K562 (cell line): ENCODE data around the gene DCAF6. TPM values are rescaled to one million over a fixed set of nuclear protein-coding genes. Genes with fewer than 3 reads are reported as not detected.

Source experiments
- ATAC-seq: fragments of 200-7000 bp; cut with Tn5 transposase; 3 replicates; pipeline ENCODE4 v1.9.1; 2020; ENCODE audit warnings: moderate library complexity
- BruUV-seq: library from RNA; stranded (reverse); fragments of 400-500 nt; replicated peaks from 2 replicates; lab custom pipeline; 2021; lab: Mats Ljungman, UMichigan
- CTCF ChIA-PET: fragments of 300-600 bp; formaldehyde crosslinking; extraction: SDS; loops from one replicate; lab custom pipeline; 2021; ENCODE audit warnings: low intra/inter-chr PET ratio; lab: Yijun Ruan, JAX
- POLR2A ChIA-PET: fragments of 300-600, 350-650 bp; sonication (Branson Sonifier 250); formaldehyde crosslinking; extraction: SDS; loops from one replicate; lab custom pipeline; 2021; ENCODE audit warnings: antibody characterized with exemption, inconsistent platforms; lab: Yijun Ruan, JAX
- DNase-seq, 4 experiments: peaks; one replicate each; pipeline versions ENCODE4 v3.0.0 to v3.0.0-alpha.2; 2011 to 2018; ENCODE audit warnings: low spot score in 3 of 4, mixed read lengths in 3 of 4; ENCODE audit errors: extremely low read depth in 1 of 4
- FAIRE-seq: peaks from 2 replicates; lab custom pipeline; 2011; peaks lifted over from hg19 to GRCh38; lab: Jason Lieb, UNC
- H2AFZ ChIP-seq: 2 replicates; pipeline ENCODE4 v1.6.0; 2011; ENCODE audit warnings: low read depth, low read length, control low read depth, inconsistent platforms
- H3K27ac ChIP-seq: fragments of 200-600 bp; 3 replicates; pipeline ENCODE4 v1.8.0; 2011; ENCODE audit warnings: low read depth, mild to moderate bottlenecking, control low read depth, inconsistent platforms, low read length, moderate library complexity, mixed read lengths; ENCODE audit errors: extremely low read depth
- H3K27me3 ChIP-seq, 2 experiments: fragments of 300-600 bp in 1 of 2; 2 replicates in 1 of 2; 3 replicates in 1 of 2; pipeline versions ENCODE4 v1.6.0 to v1.8.0; 2011; ENCODE audit warnings: inconsistent platforms in 2 of 2, low read length in 2 of 2, mild to moderate bottlenecking in 1 of 2, mixed read lengths in 1 of 2, moderate library complexity in 1 of 2; ENCODE audit not compliant: control insufficient read depth in 2 of 2, insufficient read depth in 2 of 2
- H3K36me3 ChIP-seq: fragments of 300-600 bp; 3 replicates; pipeline ENCODE4 v1.8.0; 2011; ENCODE audit warnings: mild to moderate bottlenecking, low read length, inconsistent platforms; ENCODE audit not compliant: control insufficient read depth, insufficient read depth
- H3K4me1 ChIP-seq, 2 experiments: fragments of 200-600 bp in 1 of 2; replicated peaks in 1 of 2; 2 replicates in 1 of 2; 3 replicates in 1 of 2; pipeline versions ENCODE4 v1.5.1 to v1.8.0; 2011; ENCODE audit warnings: inconsistent platforms in 2 of 2, low read length in 2 of 2, mild to moderate bottlenecking in 1 of 2, mixed read lengths in 1 of 2, moderate library complexity in 1 of 2; ENCODE audit not compliant: control insufficient read depth in 2 of 2, insufficient read depth in 2 of 2
- H3K4me2 ChIP-seq: 2 replicates; pipeline ENCODE4 v1.6.1; 2011; ENCODE audit warnings: low read length, control low read depth, inconsistent platforms, mixed read lengths; ENCODE audit not compliant: insufficient read depth
- H3K4me3 ChIP-seq: fragments of 200-600 bp; sonication (generic), shearing (Covaris generic); 2 replicates; pipeline ENCODE4 v1.5.1; 2016; ENCODE audit warnings: control low read depth, inconsistent platforms
- H3K79me2 ChIP-seq: fragments of 200-600 bp; 3 replicates; pipeline ENCODE4 v1.8.0; 2011; ENCODE audit warnings: low read length, inconsistent platforms; ENCODE audit not compliant: control insufficient read depth, insufficient read depth
- H3K9ac ChIP-seq, 2 experiments: 2 replicates each; pipeline versions ENCODE4 v1.6.0 to v1.6.1; 2011; ENCODE audit warnings: low read depth in 2 of 2, low read length in 2 of 2, control low read depth in 1 of 2, inconsistent platforms in 1 of 2, mild to moderate bottlenecking in 1 of 2, mixed read lengths in 1 of 2; ENCODE audit not compliant: insufficient read depth in 1 of 2
- H3K9me1 ChIP-seq: one replicate; pipeline ENCODE4 v1.6.0; 2011; ENCODE audit warnings: inconsistent platforms, mild to moderate bottlenecking, low read length, moderate library complexity; ENCODE audit not compliant: control insufficient read depth, insufficient read depth
- H3K9me3 ChIP-seq: replicated peaks from 2 replicates; pipeline ENCODE4 v1.5.1; 2011; ENCODE audit warnings: low read depth, low read length, inconsistent platforms; ENCODE audit not compliant: control insufficient read depth, insufficient read depth
- H4K20me1 ChIP-seq: replicated peaks from 2 replicates; pipeline ENCODE4 v1.6.1; 2011; ENCODE audit warnings: low read length, inconsistent platforms, mixed read lengths; ENCODE audit not compliant: control insufficient read depth, insufficient read depth
- CBFA2T3 ChIP-seq: fragments of 450-650 bp; IDR thresholded peaks from 2 replicates; pipeline ENCODE4 v1.6.1; 2017
- CTCF ChIP-seq, 3 experiments: IDR thresholded peaks in 2 of 3; conservative IDR thresholded peaks in 1 of 3; 2 replicates each; pipeline ENCODE4 v1.5.1; 2011 to 2012; ENCODE audit warnings: low read length in 3 of 3, mild to moderate bottlenecking in 3 of 3, control low read depth in 2 of 3, improper control_type of control experiment in 1 of 3, inconsistent platforms in 1 of 3, low read depth in 1 of 3, mixed read lengths in 1 of 3, moderate library complexity in 1 of 3; ENCODE audit not compliant: insufficient read depth in 2 of 3
- KDM1A ChIP-seq, 2 experiments: fragments of 450-650 bp; IDR thresholded peaks; 2 replicates each; pipeline ENCODE4 v1.6.1; 2016; ENCODE audit warnings: mild to moderate bottlenecking in 2 of 2
- NR3C1 ChIP-seq: sonication (generic); formaldehyde crosslinking; IDR thresholded peaks from 2 replicates; pipeline ENCODE4 v1.8.1; 2022; ENCODE audit warnings: missing genetic modification reagents
- RCOR1 ChIP-seq, 2 experiments: IDR thresholded peaks; 2 replicates each; pipeline ENCODE4 v1.6.1; 2012; ENCODE audit warnings: low read depth in 2 of 2, low read length in 2 of 2, borderline replicate concordance in 1 of 2, improper control_type of control experiment in 1 of 2
- TOE1 ChIP-seq, 2 experiments: fragments of 450-650 bp in 1 of 2; sonication (generic) in 1 of 2; formaldehyde crosslinking in 1 of 2; IDR thresholded peaks; 2 replicates each; pipeline versions ENCODE4 v1.7.1 to v1.8.0; 2016 to 2022; ENCODE audit warnings: borderline replicate concordance in 2 of 2, mild to moderate bottlenecking in 2 of 2, antibody characterized with exemption in 1 of 2, inconsistent platforms in 1 of 2, low read depth in 1 of 2, missing genetic modification reagents in 1 of 2, moderate library complexity in 1 of 2
- WGBS: fragments of 100-300 bp; shearing (Covaris generic); methylation state at CpG from one replicate; pipeline ENCODE4 v1.1.6; 2016; ENCODE audit warnings: low coverage, mixed read lengths; ENCODE audit not compliant: insufficient coverage; ENCODE audit errors: missing lambda C conversion rate; 5-methylcytosine and 5-hydroxymethylcytosine counted together
- in situ Hi-C: fragments of 300-500 bp; cut with MboI; formaldehyde crosslinking; loops from 4 replicates; pipeline ENCODE4 v1.15.0; 2018; ENCODE audit warnings: inconsistent platforms, mixed read lengths
- intact Hi-C: fragments of 100-400 bp; cut with micrococcal nuclease; formaldehyde crosslinking; loops from 2 replicates; pipeline ENCODE4 v1.14.2; 2022
- polyA plus RNA-seq, 8 experiments: library from polyadenylated mRNA; depleted of rRNA in 4 of 8; stranded (reverse) in 5 of 8; unstranded in 3 of 8; fragments of >200 nt; fragmentation: Nextera tagmentation in 2 of 8; fragmentation: Illumina TruSeq in 1 of 8; extraction: Ambion mirVana in 2 of 8; extraction: Trizol in 1 of 8; gene quantifications; 2 replicates each; pipeline versions ENCODE4 v1.2.1 to v1.2.3, GENCODE V29; 2011 to 2014; ENCODE audit warnings: inconsistent platforms in 1 of 8, missing spikeins in 1 of 8
- total RNA-seq, 7 experiments: library from RNA; depleted of rRNA in 6 of 7; stranded (reverse); fragments of >200 nt in 6 of 7; fragmentation: Illumina TruSeq in 2 of 7; extraction: Trizol in 2 of 7; gene quantifications; 2 replicates each; pipeline versions ENCODE4 v1.2.1 to v1.2.3, GENCODE V29; 2011 to 2021; ENCODE audit warnings: low replicate concordance in 1 of 7

The DCAF6 gene
- total and polyA plus RNA-seq, 9 of the 15 experiments (the other 6 are each of a cell fraction or from before 2014, with no cell fraction given), result 19.1 to 102 (median 46.3) TPM

- no peak for TF ChIP-seq TOE1 (IDR thresholded peaks at IDR 0.05; ENCODE audit: borderline replicate concordance)
- TF ChIP-seq TOE1 (CRISPR knock-in tag; IDR thresholded peaks at IDR 0.05; ENCODE audit: borderline replicate concordance, low read depth), result no peak
- TF ChIP-seq, all 486 proteins: peak for 0
Measured at GRCh38 chr1:168097921-168098528, 161.5 kb downstream of the DCAF6 start (continued).

GRCh38 chr1:168098534-168099320 is 162.2 kb downstream of the DCAF6 start:
- in situ Hi-C loops, result loop anchor here (10.0 kb wide), 1 partner anchor 486 kb away; no protein-coding TSS in a partner anchor
- BruUV-seq, result no TSS peak
- no peaks in the 10 kb centered on the region for H3K9me3 ChIP-seq
- TF ChIP-seq CTCF (IDR thresholded peaks at IDR 0.05 in 2 of 3, conservative IDR thresholded peaks at IDR 0.05 in 1 of 3; ENCODE audit: insufficient read depth in 2 of 3, low read depth in 1 of 3, low read length in 3 of 3) (no peak), NR3C1 (no peak), CBFA2T3 (peak; percentile 26; the same call in 1 of the 2 replicates), RCOR1 (IDR thresholded peaks at IDR 0.05; ENCODE audit: borderline replicate concordance in 1 of 2, low read depth in 2 of 2, low read length in 2 of 2) (peak in 1 of 2 experiments; percentile 60; a peak in 1 of 4 replicates), KDM1A (IDR thresholded peaks at IDR 0.05) (peak in 1 of 2 experiments; percentile 40; a peak in 1 of 4 replicates)
- no peaks in the 10 kb centered on the region; a peak in 1 of 5 replicates for H3K4me1 ChIP-seq
- H3K79me2 ChIP-seq, result no peaks in the 10 kb centered on the region
- DNase-seq (no peak), FAIRE-seq (no peak), ATAC-seq (peak; percentile 15)
- WGBS, result 28% methylated on average over 15 of the region's 15 CpGs
- H2AFZ ChIP-seq, result no peak overlapping the region
- no peaks in the 10 kb centered on the region for H4K20me1 ChIP-seq
- ChIA-PET POLR2A (interaction anchor here (0.6 to 1.2 kb wide), 4 partner anchors 13 to 550 kb away, joined by 3 to 5 read pairs (median 3); no protein-coding TSS in a partner anchor), CTCF (no interaction called here)
- no peak overlapping the region for H3K4me3 ChIP-seq
- H3K27ac ChIP-seq, result no peak overlapping the region
- H3K36me3 ChIP-seq, result no peaks in the 10 kb centered on the region
- peaks cover 9 to 37% of the 10 kb centered on the region in 2 experiments; a peak in 4 of 5 replicates for H3K27me3 ChIP-seq
- intact Hi-C loops, result loop anchor here (10.0 kb wide), 2 partner anchors 126 to 336 kb away; partner anchors contain the start of gene SFT2D2
- H3K9me1 ChIP-seq, result no peaks in the 10 kb centered on the region
- no peak overlapping the region for H3K4me2 ChIP-seq
- peak overlapping the region in 1 of 2 experiments; percentile 31; a peak in 1 of 4 replicates for H3K9ac ChIP-seq
